ENCODE results near the gene TMEM208. TPM values are rescaled to one million over a fixed set of nuclear protein-coding genes. Genes with fewer than 3 reads are reported as not detected.

Gene TMEM208
- total RNA-seq, 1 donor from 2014 or later: 41.3 TPM

- ATAC-seq (ENCODE audit: low read depth) (no peak), DNase-seq (no peak)
- H3K36me3 Mint-ChIP-seq (ENCODE audit: low read depth): peaks cover 1% of the 10 kb centered on the region
- H3K4me1 Mint-ChIP-seq: peaks cover 34% of the 10 kb centered on the region
- H3K4me3 Mint-ChIP-seq: peak overlapping the region; percentile 78
- ChIA-PET POLR2A (interaction anchor here (7.7 kb wide), 1 partner anchor 22 kb away, joined by 120 read pairs; the partner anchor contains the start of gene TMEM208), CTCF (no interaction called here)
- no peak overlapping the region for H3K27ac Mint-ChIP-seq
- H3K27me3 Mint-ChIP-seq: peaks cover 2% of the 10 kb centered on the region
- no peaks in the 10 kb centered on the region for H3K9me3 Mint-ChIP-seq
- no peak for TF ChIP-seq CTCF (IDR thresholded peaks at IDR 0.05)
- intact Hi-C loops (cut with micrococcal nuclease): no loop called here
Measured at GRCh38 chr16:67250045-67250327, 23.1 kb downstream of the TMEM208 start.

GRCh38 chr16:67252609-67253497 lies 25.9 kb downstream of the TMEM208 start:
- POLR2A ChIA-PET: no interaction called here
- Mint-ChIP-seq H3K27ac (no peak overlapping the region), H3K27me3 (peaks cover 2% of the 10 kb centered on the region), H3K4me3 (no peak overlapping the region), H3K9me3 (no peaks in the 10 kb centered on the region), H3K36me3 (ENCODE audit: low read depth) (peaks cover 1% of the 10 kb centered on the region), H3K4me1 (peaks cover 16% of the 10 kb centered on the region)
- ATAC-seq (ENCODE audit: low read depth) (no peak), DNase-seq (no peak)
- CTCF ChIA-PET: no interaction called here
- TF ChIP-seq CTCF (IDR thresholded peaks at IDR 0.05): no peak
- intact Hi-C loops (cut with micrococcal nuclease): no loop called here

GRCh38 chr16:67254801-67255552 lies 28.0 kb downstream of the TMEM208 start:
- POLR2A ChIA-PET: no interaction called here
- Mint-ChIP-seq H3K36me3 (ENCODE audit: low read depth) (no peaks in the 10 kb centered on the region), H3K27me3 (no peaks in the 10 kb centered on the region), H3K27ac (no peak overlapping the region), H3K4me3 (no peak overlapping the region), H3K4me1 (peaks cover 2% of the 10 kb centered on the region), H3K9me3 (no peaks in the 10 kb centered on the region)
- CTCF ChIA-PET: no interaction called here
- no peak for ATAC-seq (ENCODE audit: low read depth)
- no peak for TF ChIP-seq CTCF (IDR thresholded peaks at IDR 0.05)
- intact Hi-C loops (cut with micrococcal nuclease): no loop called here
- no peak for DNase-seq

- DNase-seq: no peak
- no peaks in the 10 kb centered on the region for H3K27me3 Mint-ChIP-seq
- CTCF ChIA-PET: no interaction called here
Measured at GRCh38 chr16:67255553-67256221, 28.8 kb downstream of the TMEM208 start.

More at GRCh38 chr16:67255553-67256221, 28.8 kb downstream of the TMEM208 start:
- Mint-ChIP-seq H3K9me3 (no peaks in the 10 kb centered on the region), H3K36me3 (ENCODE audit: low read depth) (no peaks in the 10 kb centered on the region), H3K4me3 (no peak overlapping the region), H3K27ac (no peak overlapping the region), H3K4me1 (no peaks in the 10 kb centered on the region)
- intact Hi-C loops (cut with micrococcal nuclease): no loop called here
- no peak for ATAC-seq (ENCODE audit: low read depth)
- POLR2A ChIA-PET: no interaction called here
- TF ChIP-seq CTCF (IDR thresholded peaks at IDR 0.05): no peak
